Heart right ventricle (tissue), 16 donors: Measurements from ENCODE around the gene ANKRD39. TPM values are rescaled to one million over a fixed set of nuclear protein-coding genes. Genes with fewer than 3 reads are reported as not detected.

Experiments used
- ATAC-seq, 8 donors: fragments of 200-7000 bp; cut with Tn5 transposase; one replicate each; pipeline ENCODE4 v1.9.1; 2020; ENCODE audit warnings: mild to moderate bottlenecking in 8 of 8, moderate library complexity in 8 of 8, moderate number of reproducible peaks in 1 of 8
- DNase-seq, 2 donors: peaks; one replicate each; pipeline ENCODE4 v3.0.0-alpha.2; 2020
- H3K27ac ChIP-seq, 10 donors: fragments of 200-600 bp; sonication (generic) in 2 of 10; one replicate each; pipeline versions ENCODE4 v1.5.0 to v1.8.0; 2020 to 2022; ENCODE audit warnings: mild to moderate bottlenecking in 3 of 10
- H3K27me3 ChIP-seq, 7 donors: fragments of 200-600 bp; one replicate each; pipeline ENCODE4 v1.8.0; 2021 to 2022; ENCODE audit warnings: mild to moderate bottlenecking in 2 of 7
- H3K36me3 ChIP-seq, 9 donors: fragments of 200-600 bp; sonication (generic) in 1 of 9; one replicate each; pipeline versions ENCODE4 v1.5.0 to v1.8.0; 2020 to 2022; ENCODE audit warnings: mild to moderate bottlenecking in 2 of 9
- H3K4me1 ChIP-seq, 9 donors: fragments of 200-600 bp; sonication (generic) in 1 of 9; one replicate each; pipeline versions ENCODE4 v1.5.0 to v1.8.0; 2020 to 2022; ENCODE audit warnings: mild to moderate bottlenecking in 4 of 9
- H3K4me3 ChIP-seq, 10 donors: fragments of 200-600 bp; sonication (generic) in 2 of 10; one replicate each; pipeline versions ENCODE4 v1.5.0 to v1.8.0; 2020 to 2022; ENCODE audit warnings: mild to moderate bottlenecking in 7 of 10, moderate library complexity in 2 of 10
- H3K9me3 ChIP-seq, 11 donors: fragments of 200-600 bp in 10 of 11; sonication (generic) in 2 of 11; one replicate each; pipeline versions ENCODE4 v1.5.0 to v1.8.0; 2013 to 2022; ENCODE audit warnings: mild to moderate bottlenecking in 2 of 11, control low read depth in 1 of 11, moderate library complexity in 1 of 11
- CTCF ChIP-seq, 9 donors: fragments of 200-600 bp; sonication (generic) in 2 of 9; IDR thresholded peaks; one replicate each; pipeline versions ENCODE4 v1.5.0 to v1.8.0; 2021 to 2022; ENCODE audit warnings: antibody characterized with exemption in 9 of 9, mild to moderate bottlenecking in 5 of 9, moderate library complexity in 1 of 9
- WGBS, 2 donors: extraction: QIAGEN DNeasy Blood & Tissue Kit; methylation state at CpG; one replicate each; pipeline ENCODE4 v1.1.7; 2013; ENCODE audit warnings: inconsistent platforms in 1 of 2; 5-methylcytosine and 5-hydroxymethylcytosine counted together
- intact Hi-C, 10 donors: fragments of 100-400 bp; cut with DNase I; formaldehyde crosslinking; loops; one replicate each; pipeline versions ENCODE4 v1.11.1 to v1.14.2; 2022
- polyA plus RNA-seq, 2 donors: library from polyadenylated mRNA; stranded (reverse); fragments of 200-250 nt; gene quantifications; one replicate each; pipeline ENCODE4 v1.2.3, GENCODE V29; 2013
- total RNA-seq, 10 donors: library from RNA; stranded (reverse); fragmentation: NEBNext Ultra II Directional in 3 of 10; extraction: Animal tissue kit (Norgen Biotek cat#: 25700) in 3 of 10; gene quantifications; one replicate each; pipeline versions ENCODE4 v1.2.1 to v1.2.4, GENCODE V29; 2021 to 2023
- donor health status: Arrhythmogenic right ventricular cardiomyopathy.
- donor health status: ischemic (EF 13 %, LVEDD 7.1; RV severe dilation, severe dysfunction).
- donor health status: healthy with polysubstance abuse.
- donor health status: DM: no; HTN: yes; CAD: no.
- donor health status: DM: no; HTN: no; CAD: no.
- donor health status: ischemic (EF 25% LVEDD 6.9; RV normal size, moderate dysfunction).
- donor health status: ischemic (EF 25% LVEDD 5.7; RV mildly dilated, moderate dysfunction).
- donor health status: healthy.
- donor health status: DM: yes; HTN: yes; CAD: no.
- donor health status: Ischemic cardiomyopathy.
- donor health status: ischemic (EF 35%, LVEDD 5.7; RV mildly dilated, moderate dysfunction).
- donor health status: nonischemic (EF 11% LVEDD 7.7; RV severe dilation, severe dysfunction).
- donor health status: DM: yes; HTN: yes; CAD: no.
- donor health status: PGD.
- donor health status: ischemic (EF 29% LVEDD 5.4; RV normal size, mild dysfunction).
- donor health status: nonischemic (EF 23%, LVEDD 6.1; RV moderate dilation, normal function).

The ANKRD39 gene
- total and polyA plus RNA-seq, 12 donors, result 14.2 to 26.5 (median 16.4) TPM

GRCh38 chr2:96860065-96861029 is 2.5 kb upstream of the ANKRD39 start:
- no peak for TF ChIP-seq CTCF (IDR thresholded peaks at IDR 0.05)
- no peak for ATAC-seq
- H3K9me3 ChIP-seq, result no peaks in the 10 kb centered on the region
- DNase-seq, result no peak
- H3K27ac ChIP-seq, result peak overlapping the region in 9 of 10 donors; percentile 69 to 90 (median 84)
- H3K36me3 ChIP-seq, result peaks cover 9 to 57% (median 47%) of the 10 kb centered on the region in 9 donors
- H3K4me3 ChIP-seq, result no peak overlapping the region
- H3K4me1 ChIP-seq, result peaks cover 18 to 75% (median 66%) of the 10 kb centered on the region in 9 donors
- peaks cover 0 to 6% (median 0%) of the 10 kb centered on the region in 7 donors for H3K27me3 ChIP-seq
- 70 to 81% methylated on average over 38 of the region's 38 CpGs for WGBS, 2 donors
- intact Hi-C loops, result no loop called here

GRCh38 chr2:96859681-96860064 is 1.9 kb upstream of the ANKRD39 start:
- no peak for DNase-seq
- H3K36me3 ChIP-seq, result peaks cover 9 to 51% (median 42%) of the 10 kb centered on the region in 9 donors
- no peak for TF ChIP-seq CTCF (IDR thresholded peaks at IDR 0.05)
- H3K9me3 ChIP-seq, result no peaks in the 10 kb centered on the region
- no peak for ATAC-seq
- intact Hi-C loops, result loop anchor here in 8 of 10 donors (2.0 to 10.0 kb wide), 9 partner anchors 42 to 255 kb away; partner anchors contain the start of genes ANKRD36 (in 2 of the 8), CNNM3 (in 2 of the 8) and KANSL3 (in 1 of the 8)
- peak overlapping the region in 9 of 10 donors; percentile 69 to 90 (median 84) for H3K27ac ChIP-seq
- 40 to 47% methylated on average over 4 of the region's 4 CpGs for WGBS, 2 donors
- peaks cover 0 to 6% (median 0%) of the 10 kb centered on the region in 7 donors for H3K27me3 ChIP-seq
- H3K4me1 ChIP-seq, result peaks cover 18 to 68% (median 59%) of the 10 kb centered on the region in 9 donors
- peak overlapping the region in 2 of 10 donors; percentile 77 to 79 for H3K4me3 ChIP-seq

- ATAC-seq, result peak in 4 of 8 donors; percentile 1 to 32 (median 4)
- H3K27me3 ChIP-seq, result peaks cover 0 to 6% (median 0%) of the 10 kb centered on the region in 7 donors
These were observed 1.4 kb upstream of the ANKRD39 start for GRCh38 chr2:96859099-96859649.

More at GRCh38 chr2:96859099-96859649, 1.4 kb upstream of the ANKRD39 start:
- Histone ChIP-seq H3K9me3 (no peaks in the 10 kb centered on the region), H3K4me1 (peaks cover 18 to 63% (median 54%) of the 10 kb centered on the region in 9 donors), H3K4me3 (peak overlapping the region in 8 of 10 donors; percentile 76 to 90 (median 80)), H3K27ac (peak overlapping the region; percentile 55 to 90 (median 82)), H3K36me3 (peaks cover 4 to 51% (median 37%) of the 10 kb centered on the region in 9 donors)
- TF ChIP-seq CTCF (IDR thresholded peaks at IDR 0.05), result no peak
- intact Hi-C loops, result loop anchor here in 8 of 10 donors (2.0 to 10.0 kb wide), 9 partner anchors 42 to 256 kb away; partner anchors contain the start of genes ANKRD36 (in 2 of the 8), CNNM3 (in 2 of the 8) and KANSL3 (in 1 of the 8)
- peak; percentile 80 to 84 for DNase-seq
- WGBS, 2 donors, result 35 to 44% methylated on average over 11 of the region's 11 CpGs
